HEK293 (cell line): ENCODE results near the gene HYKK.

Experiments used
- CTCF ChIA-PET: fragments of 350-600 bp; formaldehyde crosslinking; extraction: SDS; loops from one replicate; lab custom pipeline; 2021; ENCODE audit warnings: antibody characterized with exemption; lab: Yijun Ruan, JAX
- POLR2A ChIA-PET: fragments of 300-600 bp; formaldehyde crosslinking; extraction: SDS; loops from one replicate; lab custom pipeline; 2020; ENCODE audit warnings: antibody characterized with exemption, inconsistent platforms; lab: Yijun Ruan, JAX
- H3K27ac ChIP-seq: fragments of 200-500 bp; sonication (Bioruptor generic); 2 replicates; pipeline ENCODE4 v1.5.1; 2014; ENCODE audit warnings: low read depth, low read length, control low read depth, inconsistent platforms; ENCODE audit errors: extremely low read depth
- H3K36me3 ChIP-seq, 2 experiments: fragments of 200-500 bp in 1 of 2; sonication (Bioruptor generic) in 1 of 2; 1 replicate in 1 of 2; 2 replicates in 1 of 2; pipeline ENCODE4 v1.5.1; 2014 to 2017; ENCODE audit warnings: inconsistent platforms in 2 of 2, low read length in 2 of 2; ENCODE audit not compliant: control insufficient read depth in 2 of 2, insufficient read depth in 1 of 2
- H3K4me1 ChIP-seq: fragments of 200-500 bp; sonication (Bioruptor generic); 2 replicates; pipeline ENCODE4 v1.5.1; 2014; ENCODE audit warnings: mild to moderate bottlenecking, low read length, inconsistent platforms; ENCODE audit not compliant: control insufficient read depth, insufficient read depth
- H3K4me3 ChIP-seq: 2 replicates; pipeline ENCODE4 v1.5.1; 2011; ENCODE audit warnings: low read depth, mild to moderate bottlenecking, control low read depth, low read length, moderate library complexity
- H3K9me3 ChIP-seq: fragments of 200-500 bp; sonication (Bioruptor generic); 2 replicates; pipeline ENCODE4 v1.5.1; 2014; ENCODE audit warnings: low read depth, low read length, inconsistent platforms; ENCODE audit not compliant: control insufficient read depth, insufficient read depth
- BCL11A ChIP-seq: fragments of 450-650 bp; formaldehyde crosslinking; IDR thresholded peaks from 2 replicates; pipeline ENCODE4 v1.5.1; 2016; ENCODE audit warnings: low read depth, missing biosample characterization, missing genetic modification characterization
- GLIS2 ChIP-seq: fragments of 450-650 bp; formaldehyde crosslinking; IDR thresholded peaks from 2 replicates; pipeline ENCODE4 v1.5.1; 2016; ENCODE audit warnings: missing biosample characterization, missing genetic modification characterization
- OVOL3 ChIP-seq: fragments of 450-650 bp; formaldehyde crosslinking; IDR thresholded peaks from 2 replicates; pipeline ENCODE4 v1.5.1; 2016; ENCODE audit warnings: missing biosample characterization, missing genetic modification characterization
- PRDM1 ChIP-seq: fragments of 450-650 bp; formaldehyde crosslinking; IDR thresholded peaks from 2 replicates; pipeline ENCODE4; 2016; ENCODE audit warnings: missing biosample characterization, missing genetic modification characterization
- ZBTB17 ChIP-seq: fragments of 450-650 bp; formaldehyde crosslinking; IDR thresholded peaks from 2 replicates; pipeline ENCODE4 v1.5.1; 2016; ENCODE audit warnings: missing biosample characterization, missing genetic modification characterization
- ZBTB20 ChIP-seq: fragments of 450-650 bp; formaldehyde crosslinking; IDR thresholded peaks from 2 replicates; pipeline ENCODE4 v1.5.1; 2016; ENCODE audit warnings: missing biosample characterization, missing genetic modification characterization
- ZIC2 ChIP-seq: fragments of 450-650 bp; formaldehyde crosslinking; IDR thresholded peaks from 2 replicates; pipeline ENCODE4 v1.5.1; 2016; ENCODE audit warnings: missing biosample characterization, missing genetic modification characterization
- ZNF2 ChIP-seq: fragments of 450-650 bp; formaldehyde crosslinking; IDR thresholded peaks from 2 replicates; pipeline ENCODE4 v1.5.1; 2016; ENCODE audit warnings: missing biosample characterization, missing genetic modification characterization
- ZNF280D ChIP-seq: fragments of 450-650 bp; formaldehyde crosslinking; IDR thresholded peaks from 2 replicates; pipeline ENCODE4 v1.5.1; 2016; ENCODE audit warnings: missing biosample characterization, missing genetic modification characterization
- ZNF335 ChIP-seq: fragments of 450-650 bp; formaldehyde crosslinking; conservative IDR thresholded peaks from 2 replicates; pipeline ENCODE4 v1.5.1; 2016; ENCODE audit warnings: missing biosample characterization, missing genetic modification characterization
- ZNF37A ChIP-seq: fragments of 450-650 bp; IDR thresholded peaks from 2 replicates; pipeline ENCODE4 v1.5.1; 2018; ENCODE audit warnings: missing biosample characterization, missing genetic modification characterization
- ZNF398 ChIP-seq: fragments of 450-650 bp; formaldehyde crosslinking; IDR thresholded peaks from 2 replicates; pipeline ENCODE4 v1.5.1; 2017; ENCODE audit warnings: missing biosample characterization, missing genetic modification characterization
- ZNF513 ChIP-seq: fragments of 450-650 bp; IDR thresholded peaks from 2 replicates; pipeline ENCODE4 v1.5.1; 2018; ENCODE audit warnings: missing biosample characterization, missing genetic modification characterization
- ZNF658 ChIP-seq: fragments of 450-650 bp; formaldehyde crosslinking; IDR thresholded peaks from 2 replicates; pipeline ENCODE4; 2016; ENCODE audit warnings: missing biosample characterization, missing genetic modification characterization
- ZSCAN5A ChIP-seq: fragments of 450-650 bp; formaldehyde crosslinking; IDR thresholded peaks from 2 replicates; pipeline ENCODE4 v1.5.1; 2016; ENCODE audit warnings: missing biosample characterization, missing genetic modification characterization
- TF ChIP-seq, protein P1 (sequence below): sonication (generic); formaldehyde crosslinking; IDR thresholded peaks from 2 replicates; pipeline ENCODE4 v1.8.1; 2022; ENCODE audit warnings: mild to moderate bottlenecking, moderate library complexity, missing genetic modification reagents
- TF ChIP-seq, protein P2 (sequence below): fragments of 450-650 bp; formaldehyde crosslinking; IDR thresholded peaks from 2 replicates; pipeline ENCODE4 v1.5.1; 2016; ENCODE audit warnings: missing biosample characterization, missing genetic modification characterization

HYKK gene

DNA sequence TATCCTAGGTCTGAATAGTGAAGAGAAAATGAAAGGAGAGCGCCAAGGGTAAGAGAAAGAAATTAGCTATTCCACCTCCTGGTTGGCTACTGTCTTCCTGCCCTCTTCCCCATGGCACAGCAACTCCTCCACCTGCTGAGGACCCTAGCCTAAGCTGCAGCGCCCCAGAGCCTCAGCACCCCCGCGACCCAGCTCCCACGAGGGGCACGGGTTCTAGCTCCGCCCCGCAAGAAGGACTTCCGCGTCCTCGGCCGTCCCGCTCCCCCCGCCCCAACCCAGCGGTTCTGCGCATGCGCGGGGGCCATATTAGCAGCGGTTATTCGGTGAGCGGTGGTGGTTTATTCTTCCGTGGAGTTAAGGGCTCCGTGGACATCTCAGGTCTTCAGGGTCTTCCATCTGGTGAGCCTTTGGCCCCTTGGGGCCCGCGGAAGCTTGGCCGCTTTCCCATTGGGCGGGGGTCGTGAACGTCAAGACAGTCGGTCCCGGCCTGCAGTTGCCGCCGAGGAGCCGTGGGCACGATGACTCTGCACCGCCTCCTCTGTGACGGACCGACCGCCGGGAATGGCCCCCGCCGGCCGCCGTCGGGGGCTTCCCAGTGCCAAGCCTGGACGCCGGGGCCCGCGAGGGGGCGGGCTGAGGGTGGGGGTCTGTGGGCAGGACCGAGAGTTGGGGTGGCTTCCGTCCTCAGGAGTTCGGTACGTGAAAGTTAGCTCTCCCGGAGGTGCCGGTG, 32.9 kb downstream of the HYKK start, which contains the start of gene PSMA4 (continued):
- TF ChIP-seq ZNF37A (tag by site-specific recombination), result no peak
- TF ChIP-seq ZIC2 (tag by site-specific recombination), result 0 out of 2 replicates have a peak, but pooled peaks have one; percentile 57
- TF ChIP-seq ZNF398 (tag by site-specific recombination), result peak; percentile 55
- no peak for TF ChIP-seq ZSCAN5A (tag by site-specific recombination)
- TF ChIP-seq GLIS2 (tag by site-specific recombination), result peak; percentile 91
- no peak for TF ChIP-seq ZNF658 (tag by site-specific recombination)
- TF ChIP-seq, protein P1, sequence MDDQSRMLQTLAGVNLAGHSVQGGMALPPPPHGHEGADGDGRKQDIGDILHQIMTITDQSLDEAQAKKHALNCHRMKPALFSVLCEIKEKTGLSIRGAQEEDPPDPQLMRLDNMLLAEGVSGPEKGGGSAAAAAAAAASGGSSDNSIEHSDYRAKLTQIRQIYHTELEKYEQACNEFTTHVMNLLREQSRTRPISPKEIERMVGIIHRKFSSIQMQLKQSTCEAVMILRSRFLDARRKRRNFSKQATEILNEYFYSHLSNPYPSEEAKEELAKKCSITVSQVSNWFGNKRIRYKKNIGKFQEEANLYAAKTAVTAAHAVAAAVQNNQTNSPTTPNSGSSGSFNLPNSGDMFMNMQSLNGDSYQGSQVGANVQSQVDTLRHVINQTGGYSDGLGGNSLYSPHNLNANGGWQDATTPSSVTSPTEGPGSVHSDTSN (CRISPR knock-in tag), result no peak; the same call in 1 of the 2 replicates
- no peak for TF ChIP-seq OVOL3 (tag by site-specific recombination)
- no peak; the same call in 1 of the 2 replicates for TF ChIP-seq ZNF2
- TF ChIP-seq, all 188 proteins: peak for 34

DNA sequence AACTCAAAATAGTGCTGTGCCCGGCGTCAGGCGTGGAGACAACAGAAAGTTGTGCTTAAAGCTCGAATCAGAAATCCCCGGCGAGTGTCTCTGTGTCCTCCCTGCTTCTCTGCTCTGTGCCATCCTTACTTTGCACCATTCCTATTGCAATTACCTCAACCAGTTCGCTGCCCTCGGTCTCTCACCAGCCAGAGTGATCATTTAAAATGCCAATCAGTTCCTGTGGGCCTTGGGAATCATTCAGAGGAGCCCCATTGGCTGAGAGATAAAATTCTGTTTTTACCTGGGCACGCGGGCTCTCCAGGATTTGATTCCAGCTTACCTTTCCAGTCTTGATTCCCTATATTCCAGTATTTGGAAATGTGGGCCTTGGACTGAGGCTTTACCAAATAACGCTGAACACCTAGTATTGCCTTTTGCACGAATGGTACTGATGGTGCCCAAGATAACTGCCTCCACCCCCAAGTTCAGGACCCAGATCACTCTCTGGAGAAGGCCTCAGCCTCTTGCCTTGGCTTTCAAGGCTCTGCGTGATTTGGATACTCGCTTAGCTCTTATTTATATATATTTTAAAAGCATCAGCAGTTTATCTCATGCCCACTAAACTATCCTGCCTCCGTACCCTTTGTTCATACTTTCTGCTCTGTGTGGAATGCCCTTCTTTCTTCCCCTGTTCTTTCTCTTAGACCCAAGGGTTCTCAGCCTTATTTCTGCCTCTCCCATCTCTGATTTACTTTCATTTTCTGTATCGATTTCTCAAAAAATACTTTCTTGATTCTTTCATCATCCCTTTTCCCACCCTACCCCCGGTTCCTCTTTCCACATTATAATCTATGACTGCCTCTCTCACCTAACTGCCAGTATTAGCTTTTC, 33.7 kb downstream of the HYKK start:
- Histone ChIP-seq H3K4me1 (peaks cover 10% of the 10 kb centered on the region; the same call in 1 of the 2 replicates), H3K36me3 (peaks cover 40 to 44% of the 10 kb centered on the region in 2 experiments), H3K27ac (peak overlapping the region; percentile 95), H3K4me3 (peak overlapping the region; percentile 93), H3K9me3 (no peaks in the 10 kb centered on the region)
- ChIA-PET POLR2A (interaction anchor here (1.2 to 3.9 kb wide), 9 partner anchors 9 to 242 kb away, joined by 3 to 78 read pairs (median 12); partner anchors contain the start of genes CHRNA5, HYKK, IREB2 and SKIC8), CTCF (interaction anchor here (0.6 to 1.8 kb wide), 5 partner anchors 10 to 166 kb away, joined by 3 to 5 read pairs (median 4); partner anchors contain the start of gene CHRNA5)
- peak; percentile 55; the same call in 1 of the 2 replicates for TF ChIP-seq ZBTB17
- TF ChIP-seq ZNF280D (tag by site-specific recombination), result no peak
- peak; percentile 94 for TF ChIP-seq PRDM1 (tag by site-specific recombination)
- TF ChIP-seq, protein P2, sequence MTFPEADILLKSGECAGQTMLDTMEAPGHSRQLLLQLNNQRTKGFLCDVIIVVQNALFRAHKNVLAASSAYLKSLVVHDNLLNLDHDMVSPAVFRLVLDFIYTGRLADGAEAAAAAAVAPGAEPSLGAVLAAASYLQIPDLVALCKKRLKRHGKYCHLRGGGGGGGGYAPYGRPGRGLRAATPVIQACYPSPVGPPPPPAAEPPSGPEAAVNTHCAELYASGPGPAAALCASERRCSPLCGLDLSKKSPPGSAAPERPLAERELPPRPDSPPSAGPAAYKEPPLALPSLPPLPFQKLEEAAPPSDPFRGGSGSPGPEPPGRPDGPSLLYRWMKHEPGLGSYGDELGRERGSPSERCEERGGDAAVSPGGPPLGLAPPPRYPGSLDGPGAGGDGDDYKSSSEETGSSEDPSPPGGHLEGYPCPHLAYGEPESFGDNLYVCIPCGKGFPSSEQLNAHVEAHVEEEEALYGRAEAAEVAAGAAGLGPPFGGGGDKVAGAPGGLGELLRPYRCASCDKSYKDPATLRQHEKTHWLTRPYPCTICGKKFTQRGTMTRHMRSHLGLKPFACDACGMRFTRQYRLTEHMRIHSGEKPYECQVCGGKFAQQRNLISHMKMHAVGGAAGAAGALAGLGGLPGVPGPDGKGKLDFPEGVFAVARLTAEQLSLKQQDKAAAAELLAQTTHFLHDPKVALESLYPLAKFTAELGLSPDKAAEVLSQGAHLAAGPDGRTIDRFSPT, result 0 out of 2 replicates have a peak, but pooled peaks have one; percentile 11
- TF ChIP-seq ZNF513 (tag by site-specific recombination), result no peak
- peak; percentile 84 for TF ChIP-seq ZNF335 (tag by site-specific recombination)
- TF ChIP-seq ZBTB20, result 0 out of 2 replicates have a peak, but pooled peaks have one; percentile 12
- no peak for TF ChIP-seq BCL11A (tag by site-specific recombination)
